ENCODE measurements around the gene WDR82. TPM values are rescaled to one million over a fixed set of nuclear protein-coding genes. Genes with fewer than 3 reads are reported as not detected.

The WDR82 gene
- polyA plus RNA-seq, 1 donor = 71.9 TPM

DNA sequence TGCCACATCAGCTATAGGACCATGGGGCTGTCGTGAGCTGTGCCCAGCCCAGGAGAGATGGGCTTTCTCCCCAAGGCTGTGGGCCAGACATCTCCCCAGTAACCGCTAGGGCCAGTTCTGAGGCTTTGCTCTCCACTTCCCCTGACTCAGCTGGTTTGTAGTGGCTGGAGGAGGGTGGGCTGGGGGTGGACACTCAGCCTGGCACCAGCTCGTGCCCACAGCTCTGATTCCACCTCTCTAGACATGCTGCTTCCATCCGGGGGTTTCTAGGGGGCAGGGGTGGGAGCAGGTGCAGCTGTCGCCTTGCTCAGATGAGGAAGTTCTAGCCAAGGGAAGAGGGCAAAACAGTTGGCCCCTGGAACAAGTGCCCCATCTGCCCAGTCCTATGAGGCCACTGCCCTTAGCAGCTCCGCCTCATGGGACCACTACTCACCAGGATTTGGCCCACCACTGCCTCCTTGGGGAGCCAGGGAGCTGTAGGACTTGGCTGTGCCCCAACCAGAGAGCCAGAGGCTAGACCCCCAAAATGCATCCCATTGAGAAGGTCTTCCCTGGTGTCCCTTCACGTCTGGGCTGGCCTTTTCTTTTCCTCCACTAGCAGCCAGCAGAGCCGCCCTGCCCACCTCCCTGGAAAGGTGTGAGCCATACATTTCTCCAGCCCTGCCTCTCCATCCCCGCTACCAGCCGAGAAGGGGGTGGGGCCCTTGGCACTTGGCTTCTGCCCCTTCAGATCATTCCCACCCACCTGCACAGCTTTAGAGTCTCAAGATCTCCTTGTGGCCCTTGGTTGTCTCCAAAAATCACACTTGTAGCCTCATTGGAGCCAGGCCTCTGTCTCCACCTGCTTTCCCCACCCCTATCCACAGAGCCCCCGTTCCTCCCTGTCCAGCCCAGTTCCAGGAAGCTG lies 19.0 kb upstream of the WDR82 start:
- peak overlapping the region; percentile 34 for H3K4me3 ChIP-seq (ENCODE audit: low read length)
- peaks cover 61% of the 10 kb centered on the region for H3K4me1 ChIP-seq (ENCODE audit: control insufficient read depth, insufficient read depth, low read length)
- no peak overlapping the region for H3K27ac ChIP-seq (ENCODE audit: low read length)
- DNase-seq = no peak
- H3K27me3 ChIP-seq (ENCODE audit: control insufficient read depth, insufficient read depth, low read length) = no peaks in the 10 kb centered on the region
- no CpG with 5 or more reads among the region's 11 CpGs for WGBS (ENCODE audit: insufficient coverage, low lambda C conversion rate)
- H3K9me3 ChIP-seq (ENCODE audit: control insufficient read depth, low read depth, low read length) = no peaks in the 10 kb centered on the region
- peaks cover 34% of the 10 kb centered on the region for H3K36me3 ChIP-seq (ENCODE audit: control insufficient read depth, insufficient read depth, low read length)

DNA sequence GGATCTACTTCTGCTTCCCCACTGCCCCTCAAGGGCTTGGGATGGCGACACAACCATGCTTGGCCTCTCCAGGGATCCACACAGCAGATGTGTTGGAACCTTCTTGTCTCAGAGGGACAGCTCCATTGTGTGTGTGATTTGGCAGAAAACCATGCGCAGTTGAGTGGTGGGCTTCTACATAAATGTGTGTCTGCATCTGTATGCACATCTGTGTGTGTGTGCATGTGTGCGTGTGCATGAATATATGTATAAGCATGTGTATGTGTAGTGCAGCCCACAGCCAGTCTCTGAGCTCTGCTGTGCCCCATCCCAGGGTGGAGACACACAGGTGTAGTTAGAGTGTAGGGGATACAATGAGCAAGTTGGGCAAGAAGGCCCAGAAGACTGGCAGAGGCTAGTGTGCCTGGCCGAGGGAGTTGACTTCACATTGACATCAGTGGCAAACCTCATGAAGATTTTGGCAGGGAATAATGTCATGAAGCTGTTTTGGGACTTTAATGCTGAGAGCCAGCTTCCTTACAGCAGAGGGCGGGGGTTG lies 17.3 kb upstream of the WDR82 start:
- DNase-seq = no peak
- Histone ChIP-seq H3K9me3 (ENCODE audit: control insufficient read depth, low read depth, low read length) (no peaks in the 10 kb centered on the region), H3K36me3 (ENCODE audit: control insufficient read depth, insufficient read depth, low read length) (peaks cover 47% of the 10 kb centered on the region), H3K4me3 (ENCODE audit: low read length) (no peak overlapping the region), H3K27ac (ENCODE audit: low read length) (no peak overlapping the region), H3K4me1 (ENCODE audit: control insufficient read depth, insufficient read depth, low read length) (peaks cover 62% of the 10 kb centered on the region), H3K27me3 (ENCODE audit: control insufficient read depth, insufficient read depth, low read length) (no peaks in the 10 kb centered on the region)
- WGBS (ENCODE audit: insufficient coverage, low lambda C conversion rate) = no CpG with 5 or more reads among the region's 5 CpGs

DNA sequence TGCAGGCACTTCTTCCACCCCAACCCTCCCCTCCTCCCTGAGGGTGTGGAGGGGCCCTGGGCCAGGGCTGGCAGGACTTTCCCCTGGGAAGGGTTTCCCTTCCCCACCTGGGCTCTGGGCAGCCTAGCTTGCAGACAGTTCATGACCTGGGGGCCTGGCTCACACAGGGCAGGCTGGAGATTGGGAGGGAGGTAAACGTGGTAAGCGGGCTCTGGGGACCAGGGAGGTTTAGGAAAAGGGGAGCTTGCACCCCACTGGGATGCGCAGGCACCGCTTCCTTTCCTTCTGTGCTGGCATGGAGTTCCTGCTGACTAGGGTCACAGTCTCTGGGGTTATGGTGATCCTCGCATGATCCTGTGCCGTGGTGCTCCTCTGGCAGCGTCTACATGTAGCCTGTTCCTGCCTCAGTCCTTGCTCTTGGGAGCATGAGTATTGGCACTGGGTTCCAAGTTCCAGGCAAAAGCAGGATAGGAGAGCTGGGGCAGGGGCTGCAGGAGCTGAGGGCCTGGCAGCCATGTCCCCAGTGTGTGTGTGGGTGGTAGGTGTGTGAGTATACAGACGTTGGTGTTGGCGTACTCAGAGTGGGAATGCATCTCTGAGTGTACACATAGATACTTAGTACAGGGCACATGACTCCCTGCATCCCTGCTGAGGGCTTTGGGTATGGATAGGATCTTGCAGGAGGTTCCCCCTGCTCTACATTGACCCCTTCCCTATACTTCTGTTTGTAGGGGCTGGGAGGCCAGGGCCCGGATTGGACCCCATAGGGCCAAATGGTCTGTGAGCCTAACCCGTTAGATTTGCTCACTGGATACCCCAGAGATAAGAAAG lies 16.1 kb upstream of the WDR82 start:
- Histone ChIP-seq H3K27me3 (ENCODE audit: control insufficient read depth, insufficient read depth, low read length) (no peaks in the 10 kb centered on the region), H3K36me3 (ENCODE audit: control insufficient read depth, insufficient read depth, low read length) (peaks cover 47% of the 10 kb centered on the region)
- no peak for DNase-seq

DNA sequence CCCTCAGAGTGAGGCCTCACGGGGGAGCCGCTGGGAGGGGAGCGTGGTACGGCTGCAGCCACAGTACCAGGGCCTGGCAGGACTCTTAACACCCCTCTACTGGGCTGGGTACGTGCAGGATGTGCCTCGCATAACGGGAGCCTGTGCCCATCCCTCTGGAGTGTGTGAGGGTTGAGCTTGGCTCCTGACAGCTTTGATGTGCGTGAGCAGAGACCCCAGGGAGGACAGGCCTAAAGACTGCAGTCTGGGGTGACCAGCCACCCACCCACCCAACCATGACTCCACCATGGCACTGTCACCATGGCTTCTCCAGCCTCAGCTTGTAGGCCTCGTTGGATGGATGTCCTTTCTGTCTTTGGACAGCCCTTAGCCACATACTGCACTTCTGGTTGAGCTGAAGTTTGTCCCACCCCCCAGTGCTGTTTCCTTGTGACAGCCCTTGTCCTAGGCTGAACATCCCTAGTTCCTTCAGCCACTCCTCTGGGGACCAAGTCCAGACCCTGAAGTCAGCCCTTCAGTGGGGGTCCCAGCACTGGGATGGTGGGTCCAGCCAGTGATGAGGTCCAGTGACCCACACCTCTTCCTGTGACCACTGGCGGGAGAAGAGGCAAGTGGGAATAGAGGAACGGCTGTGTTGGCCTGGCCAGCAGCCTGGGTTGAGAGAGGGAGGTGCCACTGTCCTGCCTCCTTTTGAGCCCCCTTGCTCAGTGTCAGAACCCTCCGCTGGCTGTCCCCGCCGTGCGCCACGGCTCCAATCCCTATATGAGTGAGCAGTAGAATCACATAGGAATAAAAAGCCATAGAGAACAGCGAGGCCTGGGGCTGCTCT lies 15.3 kb upstream of the WDR82 start:
- no peak for DNase-seq
- Histone ChIP-seq H3K27me3 (ENCODE audit: control insufficient read depth, insufficient read depth, low read length) (no peaks in the 10 kb centered on the region), H3K9me3 (ENCODE audit: control insufficient read depth, low read depth, low read length) (no peaks in the 10 kb centered on the region), H3K36me3 (ENCODE audit: control insufficient read depth, insufficient read depth, low read length) (peaks cover 47% of the 10 kb centered on the region), H3K4me3 (ENCODE audit: low read length) (no peak overlapping the region), H3K4me1 (ENCODE audit: control insufficient read depth, insufficient read depth, low read length) (peaks cover 52% of the 10 kb centered on the region), H3K27ac (ENCODE audit: low read length) (no peak overlapping the region)
- no CpG with 5 or more reads among the region's 17 CpGs for WGBS (ENCODE audit: insufficient coverage, low lambda C conversion rate)

More for the DNA sequence above, 16.1 kb upstream of the WDR82 start:
- H3K4me1 ChIP-seq (ENCODE audit: control insufficient read depth, insufficient read depth, low read length) = peaks cover 52% of the 10 kb centered on the region
- H3K4me3 ChIP-seq (ENCODE audit: low read length) = no peak overlapping the region
- no peaks in the 10 kb centered on the region for H3K9me3 ChIP-seq (ENCODE audit: control insufficient read depth, low read depth, low read length)
- no CpG with 5 or more reads among the region's 11 CpGs for WGBS (ENCODE audit: insufficient coverage, low lambda C conversion rate)
- H3K27ac ChIP-seq (ENCODE audit: low read length) = no peak overlapping the region

DNA sequence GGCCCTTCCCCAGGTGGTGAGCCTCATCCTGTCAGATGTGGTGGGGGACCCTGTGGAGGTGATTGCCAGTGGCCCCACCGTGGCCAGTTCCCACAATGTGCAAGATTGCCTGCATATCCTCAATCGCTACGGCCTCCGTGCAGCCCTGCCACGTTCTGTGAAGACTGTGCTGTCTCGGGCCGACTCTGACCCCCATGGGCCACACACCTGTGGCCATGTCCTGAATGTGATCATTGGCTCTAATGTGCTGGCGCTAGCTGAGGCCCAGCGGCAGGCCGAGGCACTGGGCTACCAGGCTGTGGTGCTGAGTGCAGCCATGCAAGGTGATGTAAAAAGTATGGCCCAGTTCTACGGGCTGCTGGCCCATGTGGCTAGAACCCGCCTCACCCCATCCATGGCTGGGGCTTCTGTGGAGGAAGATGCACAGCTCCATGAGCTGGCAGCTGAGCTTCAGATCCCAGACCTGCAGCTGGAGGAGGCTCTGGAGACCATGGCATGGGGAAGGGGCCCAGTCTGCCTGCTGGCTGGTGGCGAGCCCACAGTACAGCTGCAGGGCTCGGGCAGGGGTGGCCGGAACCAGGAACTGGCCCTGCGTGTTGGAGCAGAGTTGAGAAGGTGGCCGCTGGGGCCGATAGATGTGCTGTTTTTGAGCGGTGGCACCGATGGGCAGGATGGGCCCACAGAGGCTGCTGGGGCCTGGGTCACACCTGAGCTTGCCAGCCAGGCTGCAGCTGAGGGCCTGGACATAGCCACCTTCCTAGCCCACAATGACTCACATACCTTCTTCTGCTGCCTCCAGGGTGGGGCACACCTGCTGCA lies 14.0 kb upstream of the WDR82 start:
- no peaks in the 10 kb centered on the region for H3K27me3 ChIP-seq (ENCODE audit: control insufficient read depth, insufficient read depth, low read length)
- peaks cover 44% of the 10 kb centered on the region for H3K4me1 ChIP-seq (ENCODE audit: control insufficient read depth, insufficient read depth, low read length)
- peak overlapping the region; percentile 63 for H3K4me3 ChIP-seq (ENCODE audit: low read length)
- DNase-seq = no peak
- H3K36me3 ChIP-seq (ENCODE audit: control insufficient read depth, insufficient read depth, low read length) = peaks cover 47% of the 10 kb centered on the region
- H3K27ac ChIP-seq (ENCODE audit: low read length) = no peak overlapping the region
- WGBS (ENCODE audit: insufficient coverage, low lambda C conversion rate) = no CpG with 5 or more reads among the region's 20 CpGs
- no peaks in the 10 kb centered on the region for H3K9me3 ChIP-seq (ENCODE audit: control insufficient read depth, low read depth, low read length)

DNA sequence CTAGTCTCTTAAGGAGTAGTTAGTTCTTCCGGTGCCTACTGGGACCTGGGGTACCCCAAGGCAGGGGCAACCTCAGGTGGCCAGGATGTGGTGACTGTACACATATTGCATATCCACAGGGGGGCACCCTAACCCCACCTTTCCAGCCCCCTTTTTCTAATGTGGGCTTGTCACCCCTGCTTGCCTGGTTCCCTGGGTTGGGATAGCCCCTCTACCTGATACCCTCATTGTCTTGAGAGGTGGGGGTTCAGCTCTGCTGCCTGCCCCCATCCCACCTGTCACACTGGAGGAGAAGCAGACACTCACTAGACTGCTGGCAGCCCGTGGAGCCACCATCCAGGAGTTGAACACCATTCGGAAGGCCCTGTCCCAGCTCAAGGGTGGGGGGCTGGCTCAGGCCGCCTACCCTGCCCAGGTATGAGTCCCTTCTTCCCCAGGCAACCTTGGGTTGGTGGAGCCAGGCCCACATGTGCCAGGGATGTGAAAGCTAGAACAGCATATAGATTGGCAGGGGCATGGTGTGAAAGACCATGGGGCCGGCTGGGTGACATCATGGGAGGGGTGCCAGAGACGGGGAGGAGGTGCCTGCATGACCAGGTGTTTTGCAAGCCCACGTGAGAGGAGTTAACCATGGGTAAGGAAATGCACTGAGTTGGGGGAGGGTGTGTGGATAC lies 13.2 kb upstream of the WDR82 start:
- H3K36me3 ChIP-seq (ENCODE audit: control insufficient read depth, insufficient read depth, low read length) = peaks cover 45% of the 10 kb centered on the region
- H3K4me1 ChIP-seq (ENCODE audit: control insufficient read depth, insufficient read depth, low read length) = peaks cover 40% of the 10 kb centered on the region
- no peaks in the 10 kb centered on the region for H3K9me3 ChIP-seq (ENCODE audit: control insufficient read depth, low read depth, low read length)
- H3K27me3 ChIP-seq (ENCODE audit: control insufficient read depth, insufficient read depth, low read length) = no peaks in the 10 kb centered on the region
- no CpG with 5 or more reads among the region's 7 CpGs for WGBS (ENCODE audit: insufficient coverage, low lambda C conversion rate)
- peak overlapping the region; percentile 63 for H3K4me3 ChIP-seq (ENCODE audit: low read length)
- peak in 1 of 2 donors; percentile 52 for DNase-seq
- no peak overlapping the region for H3K27ac ChIP-seq (ENCODE audit: low read length)

DNA sequence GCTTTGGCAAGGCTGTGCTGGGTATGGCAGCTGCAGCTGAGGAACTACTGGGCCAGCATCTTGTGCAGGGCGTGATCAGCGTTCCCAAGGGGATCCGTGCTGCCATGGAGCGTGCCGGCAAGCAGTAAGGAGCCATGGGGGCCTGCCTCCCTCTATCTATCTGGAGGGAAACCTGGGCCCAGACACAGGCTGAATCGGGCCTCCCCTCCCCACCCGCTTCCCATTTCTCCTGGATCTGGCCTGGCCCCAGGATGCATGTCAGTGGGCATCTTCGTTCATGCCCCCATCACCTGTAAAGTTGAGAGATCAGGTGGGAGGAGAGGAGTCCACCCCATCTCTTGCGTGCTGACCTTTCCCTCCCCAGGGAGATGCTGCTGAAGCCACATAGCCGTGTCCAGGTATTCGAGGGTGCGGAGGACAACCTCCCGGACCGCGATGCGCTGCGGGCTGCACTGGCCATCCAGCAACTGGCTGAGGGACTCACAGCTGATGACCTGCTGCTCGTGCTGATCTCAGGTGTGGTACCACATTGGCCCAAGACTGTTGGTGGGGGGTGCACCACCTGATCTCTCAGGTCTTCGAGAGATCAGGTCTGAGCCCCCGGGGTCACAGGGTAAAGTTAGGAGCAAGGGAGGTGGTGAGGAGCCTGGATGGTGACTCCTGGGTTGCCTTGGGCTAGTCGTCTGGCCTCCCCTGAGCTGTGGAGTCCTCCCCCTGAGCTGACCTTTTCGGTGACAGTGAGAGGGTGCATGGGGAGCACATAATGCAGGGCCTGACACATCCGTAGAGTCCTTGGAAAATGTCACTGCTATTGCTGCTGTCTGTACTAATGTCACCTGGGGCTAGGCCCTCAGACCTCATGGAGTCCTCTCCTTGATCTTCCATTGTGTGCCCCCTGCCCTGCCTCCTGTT lies 12.4 kb upstream of the WDR82 start:
- no CpG with 5 or more reads among the region's 23 CpGs for WGBS (ENCODE audit: insufficient coverage, low lambda C conversion rate)
- H3K9me3 ChIP-seq (ENCODE audit: control insufficient read depth, low read depth, low read length) = no peaks in the 10 kb centered on the region
- H3K27ac ChIP-seq (ENCODE audit: low read length) = peak overlapping the region; percentile 97
- peak overlapping the region; percentile 63 for H3K4me3 ChIP-seq (ENCODE audit: low read length)
- H3K36me3 ChIP-seq (ENCODE audit: control insufficient read depth, insufficient read depth, low read length) = peaks cover 41% of the 10 kb centered on the region
- no peaks in the 10 kb centered on the region for H3K27me3 ChIP-seq (ENCODE audit: control insufficient read depth, insufficient read depth, low read length)
- DNase-seq = peak in 1 of 2 donors; percentile 20
- H3K4me1 ChIP-seq (ENCODE audit: control insufficient read depth, insufficient read depth, low read length) = peaks cover 40% of the 10 kb centered on the region

DNA sequence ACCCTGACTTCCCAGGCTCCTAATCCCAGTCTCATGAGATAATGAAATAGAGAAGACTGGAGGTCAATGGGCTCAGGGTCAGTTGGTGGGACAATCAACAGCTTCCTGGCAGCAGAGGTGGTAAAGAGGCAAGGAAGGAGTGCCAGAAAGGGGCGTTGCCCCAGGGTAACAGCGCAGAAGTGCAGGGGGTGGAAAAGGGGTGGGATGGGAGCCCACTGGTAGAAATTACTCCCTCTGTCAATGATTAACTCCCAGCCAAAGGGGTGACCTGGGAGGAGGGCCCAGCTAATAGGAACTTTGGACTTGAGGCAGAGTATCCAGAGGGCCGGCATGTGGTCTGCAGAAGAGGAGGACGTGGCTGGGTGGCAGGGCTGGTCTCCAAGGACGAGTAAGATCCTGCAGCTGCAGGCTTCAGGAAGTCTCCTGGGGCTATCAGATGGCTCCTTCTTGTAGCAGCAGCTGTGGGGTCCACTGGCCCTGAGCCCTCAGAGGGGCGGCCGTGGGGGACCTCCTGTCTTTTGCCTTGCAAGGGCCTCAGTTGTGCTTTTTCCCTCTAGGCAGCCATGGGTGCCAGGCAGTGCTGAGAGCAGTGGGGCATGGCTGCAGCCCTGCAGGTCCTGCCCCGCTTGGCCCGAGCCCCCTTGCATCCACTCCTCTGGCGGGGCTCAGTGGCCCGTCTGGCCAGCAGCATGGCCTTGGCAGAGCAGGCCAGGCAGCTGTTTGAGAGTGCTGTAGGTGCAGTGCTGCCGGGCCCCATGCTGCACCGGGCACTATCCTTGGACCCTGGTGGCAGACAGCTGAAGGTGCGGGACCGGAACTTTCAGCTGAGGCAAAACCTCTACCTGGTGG lies 11.5 kb upstream of the WDR82 start:
- H3K27me3 ChIP-seq (ENCODE audit: control insufficient read depth, insufficient read depth, low read length) = no peaks in the 10 kb centered on the region
- no CpG with 5 or more reads among the region's 15 CpGs for WGBS (ENCODE audit: insufficient coverage, low lambda C conversion rate)
- H3K4me1 ChIP-seq (ENCODE audit: control insufficient read depth, insufficient read depth, low read length) = peaks cover 41% of the 10 kb centered on the region
- peak overlapping the region; percentile 97 for H3K27ac ChIP-seq (ENCODE audit: low read length)
- H3K36me3 ChIP-seq (ENCODE audit: control insufficient read depth, insufficient read depth, low read length) = peaks cover 35% of the 10 kb centered on the region
- DNase-seq = peak; percentile 91 to 97
- H3K9me3 ChIP-seq (ENCODE audit: control insufficient read depth, low read depth, low read length) = no peaks in the 10 kb centered on the region
- peak overlapping the region; percentile 63 for H3K4me3 ChIP-seq (ENCODE audit: low read length)

Data from large intestine (tissue), 3 donors.